NCI-H524 (cell line): Measurements from ENCODE around the gene HPSE.

ENCODE experiments used
- DNase-seq, 2 experiments: peaks; one replicate each; lab custom pipeline; 2025; lab: John Stamatoyannopoulos, UW

The HPSE gene

DNA sequence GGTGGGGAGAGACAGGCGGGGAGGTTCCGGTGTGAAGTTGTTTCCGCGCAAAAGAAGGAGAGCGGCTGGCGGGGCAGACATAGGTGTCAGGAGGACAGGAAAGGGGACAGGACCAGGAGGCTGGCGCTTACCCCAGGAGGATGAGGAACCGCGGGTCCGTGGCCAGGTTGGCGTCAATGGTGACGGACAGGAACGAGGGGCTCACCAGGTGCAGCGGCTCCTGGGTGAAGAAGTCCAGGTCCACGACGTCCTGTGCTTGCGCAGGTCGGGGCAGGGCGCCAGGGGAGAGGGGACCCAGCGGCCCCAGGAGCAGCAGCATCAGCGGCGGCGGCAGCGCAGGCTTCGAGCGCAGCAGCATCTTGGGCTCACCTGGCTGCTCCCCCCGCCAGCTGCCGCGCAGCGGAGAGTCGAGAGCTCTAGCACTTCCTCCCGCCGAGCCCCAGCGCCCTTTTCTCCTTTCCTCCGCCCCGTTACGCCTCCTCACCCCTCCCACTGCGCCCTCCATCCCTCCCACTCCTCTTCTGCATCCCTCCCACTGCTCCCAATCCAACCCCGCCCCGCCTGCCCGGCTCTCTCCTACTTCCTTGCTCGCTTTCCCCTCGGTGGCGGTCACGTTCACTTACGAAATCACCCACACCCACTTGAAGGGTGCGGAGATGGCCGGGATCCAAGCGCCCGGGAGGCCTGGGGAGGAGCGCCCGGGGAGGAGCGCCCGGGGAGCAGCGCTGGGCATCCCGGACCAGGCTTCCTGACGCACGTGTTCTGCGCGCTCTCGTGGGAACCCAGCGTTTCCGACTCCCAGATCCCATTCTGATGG lies at the start of gene HPSE:
HPSE (minus strand) TSS at position 424 of the 817 bp plus-strand sequence; CDS start at position 358, 66 bp downstream.
- peak; percentile 69 to 73 for DNase-seq

DNA sequence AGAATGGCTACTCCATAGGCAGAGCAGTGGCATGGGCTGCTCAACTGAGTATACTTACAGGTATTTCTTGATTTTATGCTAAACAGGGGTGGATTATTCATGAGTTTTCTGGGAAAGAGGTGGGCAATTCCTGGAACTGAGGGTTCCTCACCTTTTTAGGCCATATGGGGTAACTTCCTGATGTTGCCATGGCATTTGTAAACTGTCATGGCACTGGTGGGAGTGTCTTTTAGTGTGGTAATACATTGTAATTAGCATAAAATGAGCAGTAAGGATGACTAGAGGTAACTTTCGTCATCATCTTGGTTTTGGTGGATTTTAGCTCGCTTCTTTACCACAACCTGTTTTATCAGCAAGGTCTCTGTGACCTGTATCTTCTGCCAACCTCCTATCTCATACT lies 48.2 kb upstream of the HPSE start:
- no peak for DNase-seq

GRCh38 chr4:83381173-83381572 lies 46.5 kb upstream of the HPSE start:
- DNase-seq, result no peak

- no peak for DNase-seq
These were observed 43.8 kb upstream of the HPSE start for GRCh38 chr4:83378419-83378818.

GRCh38 chr4:83372931-83373330 lies 38.3 kb upstream of the HPSE start:
- no peak for DNase-seq

GRCh38 chr4:83371936-83372335 lies 37.3 kb upstream of the HPSE start:
- DNase-seq, result no peak

GRCh38 chr4:83371235-83371634 lies 36.6 kb upstream of the HPSE start:
- no peak for DNase-seq

DNA sequence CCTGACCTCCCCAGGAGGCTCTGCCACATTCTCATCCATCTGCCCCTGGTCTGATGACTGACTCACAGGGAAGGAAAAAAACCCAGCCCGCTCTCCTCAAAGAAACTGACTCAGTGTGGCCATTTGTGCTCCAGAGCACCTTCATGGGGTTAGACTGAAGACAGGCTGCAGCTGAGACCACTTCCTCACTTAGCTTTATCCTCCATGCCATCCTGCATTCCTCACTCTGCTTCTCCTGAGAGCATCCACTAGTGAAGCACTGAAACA lies 35.9 kb upstream of the HPSE start:
- DNase-seq, result no peak

GRCh38 chr4:83369831-83370639 lies 35.4 kb upstream of the HPSE start:
- no peak for DNase-seq

DNA sequence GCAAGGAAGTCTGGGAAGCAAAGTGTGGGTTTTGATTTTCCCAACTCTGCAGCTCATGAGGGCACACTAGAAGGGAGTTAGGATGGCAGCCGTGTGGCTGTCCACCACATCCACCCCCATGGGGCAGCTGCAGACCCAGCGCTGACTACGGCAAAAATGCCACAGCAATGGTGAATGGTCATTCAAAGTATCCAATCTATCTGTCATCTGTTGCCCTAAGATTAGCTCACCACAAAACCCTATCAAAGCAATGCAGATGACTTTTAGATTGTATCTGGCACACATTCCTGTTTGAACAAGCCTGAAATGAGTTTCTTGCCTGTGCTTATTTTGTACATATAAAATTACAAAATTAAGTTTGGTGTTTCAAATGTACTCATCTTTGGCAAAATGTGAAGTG lies 29.7 kb upstream of the HPSE start:
- DNase-seq, result no peak

GRCh38 chr4:83362492-83363329 lies 28.1 kb upstream of the HPSE start:
- no peak for DNase-seq

DNA sequence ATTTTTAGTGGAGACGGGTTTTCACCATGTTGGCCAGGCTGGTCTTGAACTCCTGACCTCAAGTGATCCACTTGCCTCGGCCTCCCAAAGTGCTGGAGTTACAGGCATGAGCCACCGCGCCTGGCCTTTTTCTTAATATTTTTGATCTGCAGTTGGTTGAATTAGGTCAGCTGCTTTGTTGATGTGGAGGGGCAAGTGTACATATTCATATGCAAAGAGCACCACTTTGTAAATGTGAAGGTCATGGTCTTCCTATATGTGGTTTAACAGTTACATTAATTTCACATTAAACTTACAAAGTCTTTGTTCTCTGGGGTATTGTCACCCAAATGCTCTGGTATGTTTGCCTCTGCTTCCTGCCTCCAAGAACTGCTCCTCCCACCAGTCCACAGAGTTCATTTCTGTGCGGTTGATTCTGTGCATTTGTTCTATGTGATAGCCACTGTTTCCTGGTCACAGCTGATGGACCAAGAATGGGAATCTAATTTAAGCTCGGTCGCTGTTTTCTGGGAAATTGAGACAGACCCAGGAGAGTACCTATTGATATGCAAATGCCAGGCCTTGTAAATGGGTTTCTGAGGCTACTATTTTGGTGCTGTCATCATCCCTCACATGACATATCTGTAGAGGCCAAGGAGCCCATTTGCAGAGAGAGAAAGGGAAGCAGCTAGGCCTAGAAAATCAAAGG lies 26.9 kb upstream of the HPSE start:
- DNase-seq, result no peak

- DNase-seq, result no peak
These were observed 25.4 kb upstream of the HPSE start for GRCh38 chr4:83360018-83360417.

- DNase-seq, result no peak
These were observed 23.8 kb upstream of the HPSE start for GRCh38 chr4:83358410-83358809.

GRCh38 chr4:83356899-83357661 lies 22.4 kb upstream of the HPSE start:
- no peak for DNase-seq

DNA sequence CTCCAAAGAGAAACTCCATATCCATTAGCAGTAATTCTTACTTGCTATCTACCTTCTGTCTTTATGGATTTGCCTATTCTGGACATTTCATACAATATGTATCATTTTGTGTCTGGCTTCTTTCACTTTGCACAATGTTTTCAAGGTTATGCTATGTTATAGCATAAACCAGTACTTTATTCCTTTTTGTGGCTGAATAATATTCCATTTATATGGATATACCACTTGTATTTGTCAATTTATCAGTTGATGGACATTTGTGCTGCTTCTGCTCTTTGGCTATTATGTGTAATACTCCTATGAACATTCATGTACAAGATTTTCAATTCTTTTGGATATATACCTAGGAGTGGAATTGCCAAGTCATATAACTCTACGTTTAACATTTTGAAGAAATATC lies 18.9 kb upstream of the HPSE start:
- DNase-seq, result no peak

- no peak for DNase-seq
These were observed 13.4 kb upstream of the HPSE start for GRCh38 chr4:83348074-83348473.

DNA sequence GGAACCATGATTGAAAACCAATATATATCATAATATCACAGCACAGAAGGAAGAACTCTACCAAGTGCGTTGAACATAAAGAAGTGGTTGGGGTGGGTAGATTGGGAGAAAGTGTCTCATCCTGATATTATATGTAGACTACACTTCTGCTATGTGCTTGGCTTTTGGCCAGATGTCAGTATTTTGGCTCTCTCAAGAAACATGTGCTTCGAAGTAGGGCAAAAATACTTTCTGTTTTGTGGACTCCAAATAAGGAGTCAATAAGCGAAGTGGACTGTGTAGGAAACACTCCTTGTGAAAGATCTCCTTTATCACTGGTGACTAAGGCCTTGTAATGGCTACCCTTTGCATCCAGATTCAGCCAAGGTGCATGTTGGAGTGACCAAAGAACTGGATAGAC lies 7.8 kb upstream of the HPSE start:
- DNase-seq, result no peak

DNA sequence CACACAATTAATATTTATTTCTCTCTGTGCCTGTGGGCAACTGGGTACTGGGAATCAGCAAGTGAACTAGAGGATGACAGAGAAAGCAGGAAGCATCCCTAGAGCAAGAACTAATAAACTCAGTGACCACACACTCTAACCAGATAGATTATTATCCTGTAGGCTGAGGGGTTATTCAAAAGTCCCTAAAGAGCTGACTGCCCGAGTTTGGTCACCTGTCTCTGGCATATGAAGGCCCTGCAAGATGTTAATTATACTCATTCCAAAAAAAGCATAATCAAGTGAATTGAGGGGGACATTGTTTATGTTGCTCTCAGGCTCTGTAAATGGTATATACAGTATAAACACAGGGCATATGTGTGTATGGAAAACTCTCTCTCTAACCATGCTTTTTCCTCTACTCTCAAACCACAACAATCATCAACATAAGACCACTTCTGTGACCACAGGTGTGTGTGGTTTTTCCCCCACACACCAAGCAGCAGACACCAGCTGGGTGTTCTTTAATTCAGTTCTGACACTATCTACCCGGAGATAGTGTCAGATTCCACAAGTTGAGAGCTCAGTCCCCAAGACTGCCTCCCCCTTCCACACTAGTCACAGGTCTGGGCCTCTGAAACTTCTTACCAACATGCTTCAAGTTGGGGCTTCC lies 6.2 kb upstream of the HPSE start:
- DNase-seq, result no peak

DNA sequence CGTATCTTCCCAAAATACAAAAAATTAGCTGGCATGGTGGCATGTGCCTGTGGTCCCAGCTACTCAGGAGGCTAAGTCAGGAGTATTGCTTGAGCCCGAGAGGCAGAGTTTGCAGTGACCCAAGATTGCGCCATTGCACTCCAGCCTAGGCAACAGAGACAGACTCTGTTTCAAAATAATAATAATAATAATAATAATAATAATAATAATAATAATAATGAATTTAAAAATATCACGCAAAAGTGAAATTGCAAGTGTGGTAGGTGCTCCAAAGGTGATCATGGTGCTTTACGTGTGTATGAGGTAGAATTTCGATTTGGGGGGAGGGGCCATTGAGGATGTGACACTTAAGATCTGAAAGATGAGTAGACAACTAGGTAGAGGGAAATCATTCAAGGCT lies 4.9 kb upstream of the HPSE start:
- DNase-seq, result no peak

DNA sequence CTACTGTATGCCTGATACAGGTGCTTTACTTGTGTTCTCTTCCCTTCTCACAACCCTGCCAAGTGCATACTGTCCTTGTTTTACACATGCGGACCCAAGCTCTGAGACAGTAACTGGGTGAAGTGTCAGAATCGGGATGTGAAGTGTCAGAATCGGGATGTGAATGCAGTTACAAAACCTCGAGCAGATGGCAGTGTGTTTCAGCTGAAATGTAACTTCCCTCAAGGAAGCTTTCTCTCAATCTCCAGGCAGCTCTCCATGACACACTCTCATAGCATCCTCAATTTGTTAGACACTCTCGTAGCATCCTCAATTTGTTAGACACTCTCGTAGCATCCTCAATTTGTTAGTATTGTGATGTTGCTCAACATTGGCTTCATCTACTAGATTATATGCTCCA lies 1.1 kb upstream of the HPSE start:
- peak; percentile 20 to 24 for DNase-seq
